Effector memory CD4-positive, alpha-beta T cell (primary cell): ENCODE results near the gene RRP1B.
"Not testable (repeated sequence)": the region's sequence is repeated elsewhere in the genome, so short reads cannot be mapped to it uniquely, and the experiment has no call there.

Experiments used
- DNase-seq, 3 donors: peaks; one replicate each; pipeline ENCODE4 v3.0.0-alpha.2; 2020
- H3K27ac ChIP-seq: 2 replicates; pipeline ENCODE4 v1.7.0; 2013; ENCODE audit warnings: mild to moderate bottlenecking, low read length, moderate library complexity; ENCODE audit not compliant: insufficient read depth, poor library complexity, severe bottlenecking
- H3K27me3 ChIP-seq: replicated peaks from 2 replicates; pipeline ENCODE4 v1.7.0; 2013; ENCODE audit warnings: mild to moderate bottlenecking, low read length; ENCODE audit not compliant: insufficient read depth, control insufficient read depth, poor library complexity, severe bottlenecking
- H3K36me3 ChIP-seq: 2 replicates; pipeline ENCODE4 v1.7.0; 2013; ENCODE audit warnings: mild to moderate bottlenecking, low read length, moderate library complexity; ENCODE audit not compliant: control insufficient read depth, insufficient read depth
- H3K4me1 ChIP-seq: 2 replicates; pipeline ENCODE4 v1.7.0; 2013; ENCODE audit warnings: low read length, mild to moderate bottlenecking; ENCODE audit not compliant: control insufficient read depth, insufficient read depth, poor library complexity, severe bottlenecking
- H3K4me3 ChIP-seq: 2 replicates; pipeline ENCODE4 v1.7.0; 2013; ENCODE audit warnings: low read length, low read depth, mild to moderate bottlenecking; ENCODE audit not compliant: insufficient read depth, poor library complexity, severe bottlenecking
- H3K9me3 ChIP-seq: 2 replicates; pipeline ENCODE4 v1.7.0; 2013; ENCODE audit warnings: mild to moderate bottlenecking, low read length, moderate library complexity; ENCODE audit not compliant: control insufficient read depth

The RRP1B gene

GRCh38 chr21:43667191-43667904 lies 8.0 kb downstream of the RRP1B start:
- Histone ChIP-seq H3K4me1 (no peaks in the 10 kb centered on the region), H3K9me3 (no peaks in the 10 kb centered on the region), H3K27ac (no peak overlapping the region), H3K4me3 (no peak overlapping the region), H3K36me3 (peaks cover 35% of the 10 kb centered on the region), H3K27me3 (no peaks in the 10 kb centered on the region)
- DNase-seq: no peak

DNA sequence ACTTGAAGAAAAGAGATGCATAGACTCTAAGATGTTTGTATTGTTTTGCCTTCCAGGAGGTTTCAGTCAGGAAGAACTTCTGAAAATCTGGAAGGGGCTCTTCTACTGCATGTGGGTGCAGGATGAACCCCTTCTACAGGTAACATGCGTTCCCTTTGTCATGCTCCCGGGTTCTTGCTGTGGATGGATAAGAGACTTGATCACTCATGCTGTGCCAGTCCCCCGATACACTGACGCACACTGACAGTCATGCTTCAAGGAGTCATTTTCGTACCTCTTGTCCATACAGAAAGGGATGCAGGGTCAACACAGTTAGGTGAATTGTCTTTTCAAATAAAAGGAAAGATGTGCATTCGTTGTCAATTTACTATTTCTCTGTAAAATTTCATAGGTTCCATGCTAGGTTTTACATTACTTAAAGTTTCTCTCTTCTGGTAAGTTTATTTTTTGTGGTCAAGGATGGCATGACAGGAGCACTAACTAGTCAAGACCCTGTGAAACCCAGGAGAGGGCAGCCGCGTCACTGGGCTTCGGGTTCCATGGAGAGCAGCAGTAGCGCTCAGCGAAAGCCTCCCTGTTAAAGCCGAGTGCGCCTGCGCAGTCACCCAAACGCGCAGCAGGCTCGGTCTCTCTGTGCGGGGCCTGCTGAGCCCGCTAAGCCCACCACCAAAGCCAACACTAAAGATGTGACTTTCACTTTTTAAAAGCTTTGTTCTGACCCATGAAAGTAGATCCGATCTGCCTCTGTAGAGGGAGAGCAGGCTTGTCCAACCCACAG lies 10.7 kb downstream of the RRP1B start:
- no peak overlapping the region for H3K4me3 ChIP-seq
- H3K27me3 ChIP-seq: no peaks in the 10 kb centered on the region
- no peak overlapping the region for H3K27ac ChIP-seq
- H3K36me3 ChIP-seq: peaks cover 44% of the 10 kb centered on the region
- no peak for DNase-seq
- no peaks in the 10 kb centered on the region for H3K4me1 ChIP-seq
- H3K9me3 ChIP-seq: no peaks in the 10 kb centered on the region

GRCh38 chr21:43675871-43676270 lies 16.5 kb downstream of the RRP1B start:
- no peaks in the 10 kb centered on the region for H3K27me3 ChIP-seq
- H3K27ac ChIP-seq: no peak overlapping the region
- H3K9me3 ChIP-seq: no peaks in the 10 kb centered on the region
- peaks cover 67% of the 10 kb centered on the region for H3K36me3 ChIP-seq
- H3K4me3 ChIP-seq: no peak overlapping the region
- DNase-seq: no peak
- no peaks in the 10 kb centered on the region for H3K4me1 ChIP-seq

DNA sequence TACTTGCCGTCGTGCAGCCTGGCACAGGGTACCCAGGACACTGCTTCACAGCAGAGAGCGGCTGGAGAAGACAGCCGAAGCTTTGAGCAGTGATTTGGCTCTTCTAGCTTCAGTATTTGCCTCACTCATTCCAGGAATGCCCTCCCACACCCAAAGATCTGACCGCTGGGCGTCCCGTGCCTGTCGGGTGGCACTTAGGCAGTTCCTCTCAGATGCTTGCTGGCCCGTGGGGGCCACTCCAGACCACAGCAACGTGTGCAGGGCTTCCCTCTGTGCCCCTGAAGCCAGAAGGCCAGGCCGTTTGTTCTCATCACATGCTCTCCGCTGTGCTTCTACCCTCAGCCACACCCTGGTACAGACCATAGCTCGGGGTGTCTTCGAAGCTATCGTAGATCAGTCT lies 17.0 kb downstream of the RRP1B start:
- no peak for DNase-seq
- no peak overlapping the region for H3K4me3 ChIP-seq
- H3K9me3 ChIP-seq: no peaks in the 10 kb centered on the region
- H3K36me3 ChIP-seq: peaks cover 67% of the 10 kb centered on the region
- no peaks in the 10 kb centered on the region for H3K4me1 ChIP-seq
- H3K27ac ChIP-seq: no peak overlapping the region
- no peaks in the 10 kb centered on the region for H3K27me3 ChIP-seq

DNA sequence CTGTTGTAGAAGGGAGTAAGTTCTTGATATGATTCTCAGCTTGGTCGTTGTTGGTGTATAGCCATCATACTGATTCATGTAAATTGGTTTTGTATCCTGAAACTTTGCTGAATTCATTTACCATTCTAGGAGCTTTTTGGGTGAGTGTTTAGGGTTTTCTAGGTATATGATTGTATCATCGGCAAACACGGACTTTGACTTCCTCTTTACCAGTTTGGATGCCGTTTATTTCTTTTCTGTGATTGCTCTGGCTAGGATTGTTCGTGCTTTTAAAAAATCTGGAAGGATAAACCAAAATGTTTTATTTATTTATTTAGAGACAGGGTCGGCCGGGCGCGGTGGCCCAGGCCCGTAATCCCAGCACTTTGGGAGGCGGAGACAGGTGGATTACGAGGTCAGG lies 20.6 kb downstream of the RRP1B start:
- H3K27me3 ChIP-seq: no peaks in the 10 kb centered on the region
- no peak for DNase-seq
- peaks cover 73% of the 10 kb centered on the region for H3K36me3 ChIP-seq
- H3K4me3 ChIP-seq: no peak overlapping the region
- H3K9me3 ChIP-seq: no peaks in the 10 kb centered on the region
- H3K27ac ChIP-seq: no peak overlapping the region
- H3K4me1 ChIP-seq: no peaks in the 10 kb centered on the region

GRCh38 chr21:43680421-43680820 lies 21.1 kb downstream of the RRP1B start:
- not testable (repeated sequence) for H3K27ac ChIP-seq, H3K27me3 ChIP-seq, DNase-seq, H3K4me1 ChIP-seq, H3K9me3 ChIP-seq, H3K4me3 ChIP-seq
- peaks cover 73% of the 10 kb centered on the region for H3K36me3 ChIP-seq

DNA sequence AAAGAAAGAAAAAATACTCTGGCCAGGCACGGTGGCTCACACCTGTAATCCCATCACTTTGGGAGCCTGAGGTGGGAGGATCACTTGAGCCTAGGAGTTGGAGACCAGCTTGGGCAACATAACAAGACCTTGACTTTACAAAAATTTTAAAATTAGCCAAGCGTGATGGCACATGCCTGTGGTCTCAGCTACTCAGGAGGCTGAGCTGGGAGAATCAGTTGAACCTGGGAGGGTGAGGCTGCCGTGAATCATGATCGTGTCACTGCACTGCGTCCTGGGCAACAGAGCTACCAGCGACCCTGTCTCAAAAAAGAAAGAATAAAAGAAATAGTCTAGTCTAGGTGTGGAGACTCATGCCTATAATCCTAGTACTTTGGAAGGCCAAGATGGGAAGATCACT lies 22.3 kb downstream of the RRP1B start:
- Histone ChIP-seq H3K27me3 (no peaks in the 10 kb centered on the region), H3K4me1 (no peaks in the 10 kb centered on the region), H3K27ac (no peak overlapping the region), H3K9me3 (no peaks in the 10 kb centered on the region), H3K36me3 (peaks cover 74% of the 10 kb centered on the region), H3K4me3 (no peak overlapping the region)
- no peak for DNase-seq

DNA sequence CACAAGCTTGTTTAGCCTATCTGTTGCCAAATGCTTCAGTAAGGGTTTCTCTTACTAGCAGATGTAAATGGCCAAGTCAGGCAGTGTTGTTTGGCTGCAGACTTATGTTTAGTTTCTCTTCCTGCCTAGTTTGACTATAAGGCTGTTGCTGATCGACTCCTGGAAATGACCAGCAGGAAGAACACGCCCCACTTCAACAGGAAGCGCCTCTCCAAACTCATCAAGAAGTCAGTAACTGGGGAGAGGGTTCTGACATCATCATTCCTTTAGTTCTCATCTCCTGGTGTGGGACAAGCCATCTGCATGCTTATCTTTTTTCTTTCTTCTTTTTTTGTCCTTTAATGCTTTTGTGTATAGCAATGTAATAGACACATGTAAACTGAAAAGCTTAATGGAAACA lies 25.1 kb downstream of the RRP1B start:
- Histone ChIP-seq H3K4me3 (no peak overlapping the region), H3K36me3 (peaks cover 82% of the 10 kb centered on the region)
- no peak for DNase-seq

DNA sequence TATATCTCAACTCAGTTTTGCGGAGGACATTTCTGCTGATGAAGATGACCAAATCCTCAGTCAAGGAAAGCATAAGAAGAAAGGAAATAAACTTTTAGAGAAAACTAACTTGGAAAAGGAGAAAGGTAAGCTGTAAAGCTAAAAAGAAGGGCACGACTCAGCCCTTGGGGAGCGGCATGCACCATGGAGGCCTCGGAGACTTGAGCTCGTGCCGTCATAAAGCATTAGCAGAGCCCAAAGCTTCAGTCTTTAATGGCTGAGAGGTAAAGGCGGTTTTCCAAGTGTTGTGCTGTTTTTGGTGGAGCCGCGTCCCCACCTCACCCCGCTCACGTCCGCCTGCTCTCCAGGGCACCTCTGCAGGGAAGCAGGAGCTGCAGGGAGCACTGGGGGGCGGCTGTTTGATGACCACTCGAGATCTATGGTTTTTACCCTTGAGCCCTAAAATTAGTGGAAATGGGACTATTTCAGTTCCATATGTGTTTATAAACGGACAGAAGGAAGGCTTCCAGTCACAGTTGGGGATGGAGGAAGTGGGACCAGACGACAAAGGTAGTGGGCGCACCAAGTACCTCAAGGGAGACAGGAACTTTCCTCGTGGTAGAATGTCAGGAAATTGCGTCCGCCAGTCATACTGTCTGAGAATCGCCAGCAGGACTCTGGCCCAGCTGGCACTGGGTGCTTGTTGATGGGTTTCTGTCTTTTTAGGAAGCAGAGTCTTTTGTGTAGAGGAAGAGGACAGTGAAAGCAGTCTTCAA lies 27.6 kb downstream of the RRP1B start:
- DNase-seq: no peak
- Histone ChIP-seq H3K27ac (no peak overlapping the region), H3K4me3 (no peak overlapping the region), H3K4me1 (no peaks in the 10 kb centered on the region), H3K27me3 (no peaks in the 10 kb centered on the region), H3K9me3 (no peaks in the 10 kb centered on the region), H3K36me3 (peaks cover 92% of the 10 kb centered on the region)

More for the DNA sequence above, 25.1 kb downstream of the RRP1B start:
- H3K4me1 ChIP-seq: no peaks in the 10 kb centered on the region
- H3K27me3 ChIP-seq: no peaks in the 10 kb centered on the region
- no peaks in the 10 kb centered on the region for H3K9me3 ChIP-seq
- H3K27ac ChIP-seq: no peak overlapping the region
